Activated CD4-positive, alpha-beta T cell treated with anti-CD3 and anti-CD28 coated beads, Interleukin-2, amount 10 ng/mL, durations not matched to agents 7 days and 5 days (primary cell): ENCODE measurements around the gene MRPS24. TPM values are rescaled to one million over a fixed set of nuclear protein-coding genes. Genes with fewer than 3 reads are reported as not detected.
"Not testable (repeated sequence)": the region's sequence is repeated elsewhere in the genome, so short reads cannot be mapped to it uniquely, and the experiment has no call there.

ENCODE experiments used
- CTCF ChIA-PET: fragments of 350-600 bp; sonication (Branson Sonifier 250); formaldehyde crosslinking; loops from one replicate; lab custom pipeline; 2021; ENCODE audit warnings: antibody characterized with exemption; lab: Charles Lee
- POLR2A ChIA-PET: fragments of 350-600 bp; sonication (Branson Sonifier 250); formaldehyde crosslinking; loops from one replicate; lab custom pipeline; 2021; ENCODE audit warnings: antibody characterized with exemption; lab: Charles Lee
- DNase-seq: peaks from one replicate; pipeline ENCODE4 v3.0.0-alpha.2; 2020
- H3K27ac Mint-ChIP-seq: one replicate; pipeline ENCODE4 v1.8.0; 2021; ENCODE audit warnings: mild to moderate bottlenecking, moderate library complexity, mixed read lengths
- H3K27me3 Mint-ChIP-seq: one replicate; pipeline ENCODE4 v1.8.0; 2021; ENCODE audit warnings: mixed read lengths
- H3K36me3 Mint-ChIP-seq: one replicate; pipeline ENCODE4 v1.8.0; 2021; ENCODE audit warnings: low read depth, mixed read lengths
- H3K4me1 Mint-ChIP-seq: one replicate; pipeline ENCODE4 v1.8.0; 2021; ENCODE audit warnings: mixed read lengths
- H3K4me3 Mint-ChIP-seq: one replicate; pipeline ENCODE4 v1.8.0; 2021; ENCODE audit warnings: mild to moderate bottlenecking, moderate library complexity, mixed read lengths
- H3K9me3 Mint-ChIP-seq: one replicate; pipeline ENCODE4 v1.8.0; 2021; ENCODE audit warnings: mixed read lengths
- total RNA-seq, 2 experiments: library from RNA; stranded (reverse); gene quantifications; one replicate each; pipeline ENCODE4 v1.2.3, GENCODE V29; 2021

Gene MRPS24
- total RNA-seq, 2 experiments from 2014 or later = 77.6 to 84.0 TPM

GRCh38 chr7:43823425-43823824 lies 45.9 kb downstream of the MRPS24 start:
- H3K4me1 Mint-ChIP-seq, H3K27ac Mint-ChIP-seq, H3K36me3 Mint-ChIP-seq, H3K4me3 Mint-ChIP-seq, H3K9me3 Mint-ChIP-seq, CTCF ChIA-PET, DNase-seq, POLR2A ChIA-PET: not testable (repeated sequence)
- H3K27me3 Mint-ChIP-seq = peaks cover 49% of the 10 kb centered on the region

Other genes with a start within 250 kb of the MRPS24 start
- gene COA1, start 140.0 kb downstream of the MRPS24 start, total RNA-seq = 10 to 100 TPM; 44.8 to 47.1 TPM
- 10 to 100 TPM; 22.0 to 29.4 TPM for gene BLVRA, start 110.8 kb downstream of the MRPS24 start, total RNA-seq
- gene URGCP, start 37.1 kb upstream of the MRPS24 start, total RNA-seq = 10 to 100 TPM; 23.4 to 27.1 TPM
- 1 to 10 TPM; 7.8 to 8.0 TPM for gene UBE2D4, start 56.9 kb upstream of the MRPS24 start, total RNA-seq
- not detected for gene SPDYE1, start 128.4 kb upstream of the MRPS24 start, total RNA-seq
- gene DBNL, start 175.2 kb upstream of the MRPS24 start, total RNA-seq = 100 to 1,000 TPM; 152 to 168 TPM
- gene PGAM2, start 196.1 kb upstream of the MRPS24 start, total RNA-seq = under 1 TPM in 1 of 2 experiments, not detected in 1; 0.32 TPM
- 10 to 100 TPM; 31.8 to 38.2 TPM for gene POLM, start 213.0 kb upstream of the MRPS24 start, total RNA-seq
- 1 to 10 TPM; 4.1 to 4.8 TPM for gene AEBP1, start 234.8 kb upstream of the MRPS24 start, total RNA-seq